ENCODE data around the gene CCDC91.
"Not testable (repeated sequence)": the region's sequence is repeated elsewhere in the genome, so short reads cannot be mapped to it uniquely, and the experiment has no call there.

Gene CCDC91

DNA sequence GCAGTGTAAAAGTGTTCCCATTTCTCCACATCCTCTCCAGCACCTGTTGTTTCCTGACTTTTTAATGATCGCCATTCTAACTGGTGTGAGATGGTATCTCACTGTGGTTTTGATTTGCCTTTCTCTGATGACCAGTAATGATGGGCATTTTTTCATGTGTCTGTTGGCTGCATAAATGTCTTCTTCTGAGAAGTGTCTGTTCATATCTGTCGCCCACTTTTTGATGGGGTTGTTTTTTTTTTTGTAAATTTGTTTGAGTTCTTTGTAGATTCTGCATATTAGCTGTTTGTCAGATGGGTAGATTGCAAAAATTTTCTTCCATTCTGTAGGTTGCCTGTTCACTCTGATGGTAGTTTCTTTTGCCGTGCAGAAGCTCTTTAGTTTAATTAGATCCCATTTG, 140.0 kb downstream of the CCDC91 start:
- not testable (repeated sequence) for H3K36me3 ChIP-seq (replicated peaks; ENCODE audit: low read depth, low read length); H3K9me3 ChIP-seq (ENCODE audit: insufficient read depth, low read length); H3K79me2 ChIP-seq (ENCODE audit: low read length); H3K9ac ChIP-seq (ENCODE audit: low read length); H3K4me2 ChIP-seq (ENCODE audit: low read length); H4K20me1 ChIP-seq (ENCODE audit: insufficient read depth, low read length); H3K27ac ChIP-seq (ENCODE audit: low read length); H3K4me1 ChIP-seq (ENCODE audit: low read length); H3K4me3 ChIP-seq (ENCODE audit: low read length); H3K27me3 ChIP-seq (ENCODE audit: low read depth, low read length); H2AFZ ChIP-seq (ENCODE audit: low read depth, low read length)

DNA sequence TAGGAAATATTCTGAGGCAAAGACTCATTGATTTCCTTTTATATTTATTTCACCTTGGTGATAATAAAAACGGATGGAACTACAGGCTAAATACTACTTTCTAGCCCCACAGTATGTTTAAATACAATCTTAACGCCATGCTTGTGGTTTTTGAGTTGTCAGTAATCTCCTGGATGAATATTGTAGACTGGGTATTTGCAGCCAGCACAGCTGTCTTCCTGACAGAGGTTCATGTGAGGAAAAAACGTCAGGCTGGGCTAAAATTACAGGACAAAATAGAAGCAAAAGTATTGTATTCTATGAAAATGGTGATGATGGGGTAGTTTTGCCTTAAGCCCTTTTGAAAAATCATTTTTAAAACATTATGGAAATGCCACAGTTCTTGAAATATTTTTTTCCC, 140.9 kb downstream of the CCDC91 start:
- Histone ChIP-seq H3K27me3 (ENCODE audit: low read depth, low read length) (no peaks in the 10 kb centered on the region), H3K4me2 (ENCODE audit: low read length) (no peak overlapping the region)
- no peak for TF ChIP-seq EZH2phosphoT487 (IDR thresholded peaks at IDR 0.05; ENCODE audit: low read depth)
- TF ChIP-seq, protein P1, sequence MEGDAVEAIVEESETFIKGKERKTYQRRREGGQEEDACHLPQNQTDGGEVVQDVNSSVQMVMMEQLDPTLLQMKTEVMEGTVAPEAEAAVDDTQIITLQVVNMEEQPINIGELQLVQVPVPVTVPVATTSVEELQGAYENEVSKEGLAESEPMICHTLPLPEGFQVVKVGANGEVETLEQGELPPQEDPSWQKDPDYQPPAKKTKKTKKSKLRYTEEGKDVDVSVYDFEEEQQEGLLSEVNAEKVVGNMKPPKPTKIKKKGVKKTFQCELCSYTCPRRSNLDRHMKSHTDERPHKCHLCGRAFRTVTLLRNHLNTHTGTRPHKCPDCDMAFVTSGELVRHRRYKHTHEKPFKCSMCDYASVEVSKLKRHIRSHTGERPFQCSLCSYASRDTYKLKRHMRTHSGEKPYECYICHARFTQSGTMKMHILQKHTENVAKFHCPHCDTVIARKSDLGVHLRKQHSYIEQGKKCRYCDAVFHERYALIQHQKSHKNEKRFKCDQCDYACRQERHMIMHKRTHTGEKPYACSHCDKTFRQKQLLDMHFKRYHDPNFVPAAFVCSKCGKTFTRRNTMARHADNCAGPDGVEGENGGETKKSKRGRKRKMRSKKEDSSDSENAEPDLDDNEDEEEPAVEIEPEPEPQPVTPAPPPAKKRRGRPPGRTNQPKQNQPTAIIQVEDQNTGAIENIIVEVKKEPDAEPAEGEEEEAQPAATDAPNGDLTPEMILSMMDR (IDR thresholded peaks at IDR 0.05; ENCODE audit: low read depth, low read length), result no peak

DNA sequence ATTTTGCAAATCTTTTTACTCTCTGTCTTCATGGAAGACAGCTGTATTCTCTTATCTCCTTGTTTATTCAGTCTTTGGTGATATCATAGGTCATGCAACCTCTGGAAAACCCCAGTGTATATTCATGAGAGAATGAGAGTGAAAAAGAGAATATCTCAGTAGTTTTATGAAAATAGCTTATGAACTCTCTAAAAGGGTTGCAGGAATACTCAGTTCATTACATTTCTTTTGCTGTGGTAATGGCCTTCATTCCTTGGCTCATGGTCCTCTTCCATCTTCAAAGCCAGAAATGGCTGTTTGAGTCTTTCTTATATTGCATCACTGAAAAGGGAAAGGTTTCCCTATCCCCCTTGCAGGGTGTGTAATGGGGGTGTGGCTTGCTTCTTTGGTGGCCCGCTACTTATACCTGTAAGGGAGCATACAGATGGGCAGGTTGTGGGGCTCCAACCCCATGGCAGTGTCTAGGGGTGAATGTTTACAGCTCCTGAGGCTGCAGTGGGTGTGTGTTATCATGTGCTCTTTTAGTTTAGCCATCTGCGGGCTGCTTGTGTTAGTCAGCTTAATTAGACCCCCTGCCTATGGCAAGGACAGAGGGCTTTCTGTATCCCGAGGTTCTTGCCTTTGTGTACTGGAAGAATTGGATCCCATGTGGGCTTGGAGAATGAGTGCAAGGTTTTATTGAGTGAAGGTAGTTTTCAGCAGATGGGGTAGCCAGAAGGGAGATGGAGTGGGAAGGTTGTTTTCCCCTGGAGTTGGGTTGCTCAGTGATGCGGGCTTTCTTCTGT, 150.2 kb downstream of the CCDC91 start:
- Histone ChIP-seq H3K79me2 (ENCODE audit: low read length) (no peaks in the 10 kb centered on the region), H3K27ac (ENCODE audit: low read length) (no peak overlapping the region), H3K9ac (ENCODE audit: low read length) (no peak overlapping the region), H3K4me2 (ENCODE audit: low read length) (no peak overlapping the region), H4K20me1 (ENCODE audit: insufficient read depth, low read length) (no peaks in the 10 kb centered on the region), H3K4me1 (ENCODE audit: low read length) (peaks cover 5% of the 10 kb centered on the region), H3K36me3 (replicated peaks; ENCODE audit: low read depth, low read length) (no peaks in the 10 kb centered on the region), H3K4me3 (ENCODE audit: low read length) (no peak overlapping the region), H3K27me3 (ENCODE audit: low read depth, low read length) (no peaks in the 10 kb centered on the region), H2AFZ (ENCODE audit: low read depth, low read length) (no peak overlapping the region), H3K9me3 (ENCODE audit: insufficient read depth, low read length) (no peaks in the 10 kb centered on the region)
- TF ChIP-seq EZH2phosphoT487 (IDR thresholded peaks at IDR 0.05; ENCODE audit: low read depth), result no peak
- TF ChIP-seq, protein P1 (IDR thresholded peaks at IDR 0.05; ENCODE audit: low read depth, low read length), result no peak

More for the DNA sequence above, 140.9 kb downstream of the CCDC91 start:
- no peaks in the 10 kb centered on the region for H3K79me2 ChIP-seq (ENCODE audit: low read length)
- no peaks in the 10 kb centered on the region for H3K4me1 ChIP-seq (ENCODE audit: low read length)
- no peak overlapping the region for H3K27ac ChIP-seq (ENCODE audit: low read length)
- no peaks in the 10 kb centered on the region for H3K36me3 ChIP-seq (replicated peaks; ENCODE audit: low read depth, low read length)
- no peak overlapping the region for H2AFZ ChIP-seq (ENCODE audit: low read depth, low read length)
- H3K9ac ChIP-seq (ENCODE audit: low read length), result no peak overlapping the region
- H3K9me3 ChIP-seq (ENCODE audit: insufficient read depth, low read length), result no peaks in the 10 kb centered on the region
- H4K20me1 ChIP-seq (ENCODE audit: insufficient read depth, low read length), result no peaks in the 10 kb centered on the region
- H3K4me3 ChIP-seq (ENCODE audit: low read length), result no peak overlapping the region

DNA sequence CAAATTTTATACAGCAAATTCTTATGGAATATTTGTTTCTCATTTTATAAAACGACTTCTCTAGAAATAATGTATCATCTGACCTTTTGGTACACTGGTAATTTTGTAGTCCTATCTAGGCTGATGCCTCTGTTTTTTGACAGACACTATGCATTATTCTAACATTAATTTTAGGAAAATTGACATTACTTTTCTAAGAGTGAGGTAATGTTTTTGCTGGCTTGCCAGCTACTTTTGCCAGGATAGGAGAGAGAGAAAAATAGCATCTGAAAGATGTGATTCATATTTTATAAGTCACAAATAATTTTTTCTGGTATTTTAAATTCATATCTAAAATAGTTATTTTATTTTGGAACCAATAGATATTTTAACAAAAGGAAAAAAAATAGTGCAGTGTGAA, 153.5 kb downstream of the CCDC91 start:
- Histone ChIP-seq H3K27me3 (ENCODE audit: low read depth, low read length) (no peaks in the 10 kb centered on the region), H3K27ac (ENCODE audit: low read length) (no peak overlapping the region), H3K9me3 (ENCODE audit: insufficient read depth, low read length) (no peaks in the 10 kb centered on the region), H3K4me2 (ENCODE audit: low read length) (no peak overlapping the region), H4K20me1 (ENCODE audit: insufficient read depth, low read length) (no peaks in the 10 kb centered on the region), H3K79me2 (ENCODE audit: low read length) (no peaks in the 10 kb centered on the region), H3K4me3 (ENCODE audit: low read length) (no peak overlapping the region), H3K36me3 (replicated peaks; ENCODE audit: low read depth, low read length) (no peaks in the 10 kb centered on the region), H3K4me1 (ENCODE audit: low read length) (peaks cover 5% of the 10 kb centered on the region), H3K9ac (ENCODE audit: low read length) (no peak overlapping the region), H2AFZ (ENCODE audit: low read depth, low read length) (no peak overlapping the region)
- TF ChIP-seq, protein P1 (IDR thresholded peaks at IDR 0.05; ENCODE audit: low read depth, low read length), result no peak
- TF ChIP-seq EZH2phosphoT487 (IDR thresholded peaks at IDR 0.05; ENCODE audit: low read depth), result no peak
